ENCODE results near the gene RNPEP.
A peak's percentile ranks its signal among the peaks of the same experiment; 100 is the strongest.

RNPEP gene

DNA sequence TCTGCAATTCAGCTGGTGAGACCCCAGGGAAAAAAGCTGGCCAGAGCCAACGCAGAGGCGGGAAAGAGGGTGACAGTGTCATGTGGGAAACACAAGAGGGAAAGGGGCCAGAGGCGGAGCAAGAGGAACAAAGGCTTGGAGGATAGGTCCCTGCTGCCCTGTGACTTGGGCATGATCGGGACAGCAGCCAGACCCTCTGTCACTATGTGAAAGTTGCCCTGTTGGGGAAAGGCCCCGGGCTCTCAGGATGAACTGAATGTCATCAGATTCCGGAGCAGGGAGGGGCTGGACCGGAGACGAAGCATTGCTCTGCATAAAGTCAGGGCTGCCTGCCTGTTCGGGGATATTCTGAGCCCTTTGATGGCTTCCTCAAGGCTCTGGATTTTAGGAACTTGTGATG lies 22.3 kb downstream of the RNPEP start:
- H3K4me3 ChIP-seq (ENCODE audit: low read length): no peak overlapping the region
- H3K27me3 ChIP-seq (ENCODE audit: control insufficient read depth, insufficient read depth, low read length): no peaks in the 10 kb centered on the region
- H3K4me1 ChIP-seq (ENCODE audit: control insufficient read depth, insufficient read depth, low read length): peaks cover 22% of the 10 kb centered on the region
- no peaks in the 10 kb centered on the region for H3K9me3 ChIP-seq (ENCODE audit: control insufficient read depth, low read length)
- H3K36me3 ChIP-seq (ENCODE audit: control insufficient read depth, insufficient read depth, low read length): peaks cover 28% of the 10 kb centered on the region
- no peak overlapping the region for H3K9ac ChIP-seq (ENCODE audit: low read length)

DNA sequence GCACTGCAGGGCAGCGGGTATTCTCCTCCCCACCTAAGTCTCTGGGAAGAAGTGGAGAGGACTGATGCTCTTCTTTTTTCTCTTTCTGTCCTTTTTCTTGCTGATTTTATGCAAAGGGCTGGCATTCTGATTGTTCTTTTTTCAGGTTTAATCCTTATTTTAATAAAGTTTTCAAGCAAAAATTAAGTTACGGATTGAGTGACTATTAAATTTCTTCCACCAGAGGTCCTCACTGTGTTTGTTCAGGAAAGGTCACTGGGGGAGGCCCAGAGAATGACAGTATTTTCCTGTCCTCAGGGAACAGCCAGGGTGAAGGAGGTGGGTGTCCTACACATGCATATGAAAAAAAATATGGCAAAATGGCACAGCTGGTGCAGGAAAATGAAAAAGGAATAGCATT lies 23.5 kb downstream of the RNPEP start:
- Histone ChIP-seq H3K9me3 (ENCODE audit: control insufficient read depth, low read length) (no peaks in the 10 kb centered on the region), H3K36me3 (ENCODE audit: control insufficient read depth, insufficient read depth, low read length) (peaks cover 31% of the 10 kb centered on the region), H3K27me3 (ENCODE audit: control insufficient read depth, insufficient read depth, low read length) (no peaks in the 10 kb centered on the region), H3K9ac (ENCODE audit: low read length) (no peak overlapping the region), H3K4me1 (ENCODE audit: control insufficient read depth, insufficient read depth, low read length) (peaks cover 22% of the 10 kb centered on the region), H3K4me3 (ENCODE audit: low read length) (no peak overlapping the region)

DNA sequence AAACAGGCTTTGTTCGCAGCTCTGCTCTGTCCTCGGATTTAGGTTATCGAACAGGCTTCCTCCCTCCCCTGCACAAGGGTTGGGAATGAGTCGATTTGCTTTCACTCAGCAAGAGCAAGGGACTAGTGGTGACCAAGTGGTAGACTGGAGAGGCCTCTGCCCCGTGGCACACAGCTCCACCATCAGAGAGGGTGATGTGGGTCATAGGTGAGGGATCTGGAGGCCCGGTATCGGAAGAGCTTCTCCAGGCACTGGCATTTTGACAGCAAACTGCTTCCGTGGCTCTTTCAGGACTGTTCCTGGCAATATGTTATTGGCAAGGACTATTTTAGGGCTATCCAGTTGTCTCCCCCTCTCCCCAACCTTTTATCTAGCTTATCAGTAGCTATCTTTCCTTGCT lies 24.9 kb downstream of the RNPEP start:
- H3K36me3 ChIP-seq (ENCODE audit: control insufficient read depth, insufficient read depth, low read length): peaks cover 34% of the 10 kb centered on the region

GRCh38 chr1:202007805-202008489 lies 25.5 kb downstream of the RNPEP start:
- no peaks in the 10 kb centered on the region for H3K9me3 ChIP-seq (ENCODE audit: control insufficient read depth, low read length)
- peaks cover 22% of the 10 kb centered on the region for H3K4me1 ChIP-seq (ENCODE audit: control insufficient read depth, insufficient read depth, low read length)
- peak overlapping the region; percentile 24 for H3K4me3 ChIP-seq (ENCODE audit: low read length)
- H3K36me3 ChIP-seq (ENCODE audit: control insufficient read depth, insufficient read depth, low read length): peaks cover 38% of the 10 kb centered on the region
- H3K27me3 ChIP-seq (ENCODE audit: control insufficient read depth, insufficient read depth, low read length): no peaks in the 10 kb centered on the region
- peak overlapping the region; percentile 40 for H3K9ac ChIP-seq (ENCODE audit: low read length)

More for the DNA sequence above, 24.9 kb downstream of the RNPEP start:
- H3K27me3 ChIP-seq (ENCODE audit: control insufficient read depth, insufficient read depth, low read length): no peaks in the 10 kb centered on the region
- H3K4me1 ChIP-seq (ENCODE audit: control insufficient read depth, insufficient read depth, low read length): peaks cover 22% of the 10 kb centered on the region
- no peaks in the 10 kb centered on the region for H3K9me3 ChIP-seq (ENCODE audit: control insufficient read depth, low read length)
- H3K4me3 ChIP-seq (ENCODE audit: low read length): peak overlapping the region; percentile 24
- peak overlapping the region; percentile 40 for H3K9ac ChIP-seq (ENCODE audit: low read length)

GRCh38 chr1:202009326-202010179 lies 27.1 kb downstream of the RNPEP start:
- H3K9me3 ChIP-seq (ENCODE audit: control insufficient read depth, low read length): no peaks in the 10 kb centered on the region
- H3K27me3 ChIP-seq (ENCODE audit: control insufficient read depth, insufficient read depth, low read length): no peaks in the 10 kb centered on the region
- H3K36me3 ChIP-seq (ENCODE audit: control insufficient read depth, insufficient read depth, low read length): peaks cover 49% of the 10 kb centered on the region
- H3K9ac ChIP-seq (ENCODE audit: low read length): peak overlapping the region; percentile 100
- H3K4me1 ChIP-seq (ENCODE audit: control insufficient read depth, insufficient read depth, low read length): peaks cover 22% of the 10 kb centered on the region
- H3K4me3 ChIP-seq (ENCODE audit: low read length): peak overlapping the region; percentile 52

GRCh38 chr1:202010180-202011015 lies 27.9 kb downstream of the RNPEP start, which contains the start of gene ELF3:
Gene ELF3 (plus strand): TSS chr1:202010587. CDS start chr1:202011137, 550 bp downstream.
- H3K9me3 ChIP-seq (ENCODE audit: control insufficient read depth, low read length): no peaks in the 10 kb centered on the region
- H3K9ac ChIP-seq (ENCODE audit: low read length): peak within 1 kb of the TSS; percentile 100
- H3K4me1 ChIP-seq (ENCODE audit: control insufficient read depth, insufficient read depth, low read length): peaks cover 25% of the 10 kb centered on the region
- H3K27me3 ChIP-seq (ENCODE audit: control insufficient read depth, insufficient read depth, low read length): no peaks in the 10 kb centered on the region
- peak within 1 kb of the TSS; percentile 99 for H3K4me3 ChIP-seq (ENCODE audit: low read length)
- peaks cover 48% of the 10 kb centered on the region for H3K36me3 ChIP-seq (ENCODE audit: control insufficient read depth, insufficient read depth, low read length)

- H3K4me1 ChIP-seq (ENCODE audit: control insufficient read depth, insufficient read depth, low read length): peaks cover 34% of the 10 kb centered on the region
- no peaks in the 10 kb centered on the region for H3K9me3 ChIP-seq (ENCODE audit: control insufficient read depth, low read length)
- peaks cover 56% of the 10 kb centered on the region for H3K36me3 ChIP-seq (ENCODE audit: control insufficient read depth, insufficient read depth, low read length)
- peak overlapping the region; percentile 99 for H3K4me3 ChIP-seq (ENCODE audit: low read length)
- H3K9ac ChIP-seq (ENCODE audit: low read length): peak overlapping the region; percentile 100
- no peaks in the 10 kb centered on the region for H3K27me3 ChIP-seq (ENCODE audit: control insufficient read depth, insufficient read depth, low read length)
These were observed 29.5 kb downstream of the RNPEP start for GRCh38 chr1:202011994-202012393.

DNA sequence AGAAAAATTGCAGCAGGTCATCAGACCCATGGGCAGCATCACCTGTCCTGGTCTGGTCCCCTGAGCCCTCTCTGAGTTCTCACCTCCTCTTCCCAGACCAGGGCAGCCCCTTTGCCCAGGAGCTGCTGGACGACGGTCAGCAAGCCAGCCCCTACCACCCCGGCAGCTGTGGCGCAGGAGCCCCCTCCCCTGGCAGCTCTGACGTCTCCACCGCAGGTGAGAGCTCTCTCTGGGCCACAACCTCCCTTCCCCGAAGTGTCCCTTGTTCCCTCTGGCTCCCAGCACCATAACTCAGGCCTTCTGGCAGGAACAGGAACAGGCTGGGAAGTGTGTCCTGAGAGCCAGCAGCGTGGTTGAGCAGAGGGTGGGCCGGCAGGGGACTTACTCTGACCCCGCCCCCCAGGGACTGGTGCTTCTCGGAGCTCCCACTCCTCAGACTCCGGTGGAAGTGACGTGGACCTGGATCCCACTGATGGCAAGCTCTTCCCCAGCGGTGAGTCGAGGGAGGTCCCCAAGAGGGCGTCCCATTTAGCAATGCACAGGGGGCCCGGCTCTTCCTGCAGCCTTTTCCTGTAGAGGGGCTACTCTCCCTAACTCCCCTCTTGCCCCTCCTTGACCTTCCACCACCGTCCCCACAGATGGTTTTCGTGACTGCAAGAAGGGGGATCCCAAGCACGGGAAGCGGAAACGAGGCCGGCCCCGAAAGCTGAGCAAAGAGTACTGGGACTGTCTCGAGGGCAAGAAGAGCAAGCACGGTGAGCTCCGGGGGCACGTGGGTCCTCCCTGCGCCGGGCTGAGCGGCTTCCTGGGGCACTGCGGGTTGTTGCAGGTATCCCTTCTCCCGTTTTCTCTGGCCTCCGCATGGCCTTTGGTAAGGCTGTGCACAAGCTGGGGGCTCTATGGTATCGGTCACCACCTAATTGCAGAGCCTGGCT lies 30.4 kb downstream of the RNPEP start:
- H3K27me3 ChIP-seq (ENCODE audit: control insufficient read depth, insufficient read depth, low read length): no peaks in the 10 kb centered on the region
- H3K9ac ChIP-seq (ENCODE audit: low read length): peak overlapping the region; percentile 100
- peaks cover 56% of the 10 kb centered on the region for H3K36me3 ChIP-seq (ENCODE audit: control insufficient read depth, insufficient read depth, low read length)
- no peaks in the 10 kb centered on the region for H3K9me3 ChIP-seq (ENCODE audit: control insufficient read depth, low read length)
- peaks cover 34% of the 10 kb centered on the region for H3K4me1 ChIP-seq (ENCODE audit: control insufficient read depth, insufficient read depth, low read length)
- H3K4me3 ChIP-seq (ENCODE audit: low read length): peak overlapping the region; percentile 99

DNA sequence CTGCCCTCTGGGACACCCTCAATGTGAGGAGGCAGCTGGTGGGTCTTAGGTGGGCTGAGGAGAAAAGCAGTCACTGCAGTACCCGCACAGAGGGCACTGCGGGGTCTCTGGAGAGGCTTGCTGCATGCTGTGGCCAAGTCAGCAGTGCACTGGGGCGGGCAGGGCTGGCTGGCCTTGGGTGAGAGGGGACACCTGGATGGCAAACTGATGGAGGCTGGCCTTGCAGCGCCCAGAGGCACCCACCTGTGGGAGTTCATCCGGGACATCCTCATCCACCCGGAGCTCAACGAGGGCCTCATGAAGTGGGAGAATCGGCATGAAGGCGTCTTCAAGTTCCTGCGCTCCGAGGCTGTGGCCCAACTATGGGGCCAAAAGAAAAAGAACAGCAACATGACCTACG lies 31.2 kb downstream of the RNPEP start:
- H3K9me3 ChIP-seq (ENCODE audit: control insufficient read depth, low read length): no peaks in the 10 kb centered on the region
- H3K4me1 ChIP-seq (ENCODE audit: control insufficient read depth, insufficient read depth, low read length): peaks cover 38% of the 10 kb centered on the region
- peak overlapping the region; percentile 99 for H3K4me3 ChIP-seq (ENCODE audit: low read length)
- no peaks in the 10 kb centered on the region for H3K27me3 ChIP-seq (ENCODE audit: control insufficient read depth, insufficient read depth, low read length)
- H3K9ac ChIP-seq (ENCODE audit: low read length): peak overlapping the region; percentile 100
- peaks cover 56% of the 10 kb centered on the region for H3K36me3 ChIP-seq (ENCODE audit: control insufficient read depth, insufficient read depth, low read length)

DNA sequence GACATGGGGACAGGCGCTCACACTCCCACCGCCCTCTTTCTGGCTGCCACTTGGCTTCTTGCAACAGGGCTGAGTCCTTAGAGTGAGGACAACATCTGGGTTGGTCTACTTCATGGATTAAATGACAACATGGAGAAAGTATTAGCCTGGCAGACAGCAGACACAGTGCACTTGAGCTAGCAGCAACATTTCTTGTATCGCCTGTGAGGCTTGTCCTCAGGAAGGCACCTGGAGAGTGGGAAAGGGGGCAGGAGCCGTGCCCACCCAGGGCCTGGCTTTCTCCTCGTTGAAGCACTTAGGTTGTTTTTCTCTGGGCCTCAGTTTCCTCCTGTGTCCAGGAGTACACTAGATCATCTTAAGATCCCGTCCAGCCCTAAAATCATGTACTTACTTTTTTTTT lies 31.6 kb downstream of the RNPEP start:
- peak overlapping the region; percentile 100 for H3K9ac ChIP-seq (ENCODE audit: low read length)
- H3K4me3 ChIP-seq (ENCODE audit: low read length): peak overlapping the region; percentile 99
- H3K4me1 ChIP-seq (ENCODE audit: control insufficient read depth, insufficient read depth, low read length): peaks cover 40% of the 10 kb centered on the region
- H3K9me3 ChIP-seq (ENCODE audit: control insufficient read depth, low read length): no peaks in the 10 kb centered on the region
- peaks cover 56% of the 10 kb centered on the region for H3K36me3 ChIP-seq (ENCODE audit: control insufficient read depth, insufficient read depth, low read length)
- no peaks in the 10 kb centered on the region for H3K27me3 ChIP-seq (ENCODE audit: control insufficient read depth, insufficient read depth, low read length)

Measured in mucosa of stomach (tissue), 1 donor.